SK-N-MC (cell line): Measurements from ENCODE around the gene HOXB4.

ENCODE experiments used
- EZH2 ChIP-seq: fragments of 200-600 bp; sonication (generic); IDR thresholded peaks from one replicate; pipeline ENCODE4 v1.6.1; 2017; ENCODE audit warnings: antibody characterized with exemption
- POLR2AphosphoS5 ChIP-seq: IDR thresholded peaks from 2 replicates; pipeline ENCODE4 v1.6.1; 2012; ENCODE audit warnings: mild to moderate bottlenecking, low read depth, low read length, borderline replicate concordance

- TF ChIP-seq EZH2 (no peak), POLR2AphosphoS5 (no peak)
Measured at GRCh38 chr17:48571826-48572417, 6.2 kb downstream of the HOXB4 start.
